Mammary epithelial cell (primary cell): ENCODE measurements around the gene RAB28.

Experiments used
- EZH2 ChIP-seq: IDR thresholded peaks from 2 replicates; pipeline ENCODE4 v1.6.1; 2012; ENCODE audit warnings: low read length, inconsistent platforms, borderline replicate concordance
- TF ChIP-seq, protein P1 (sequence below), 2 donors: IDR thresholded peaks in 1 of 2; conservative IDR thresholded peaks in 1 of 2; 2 replicates each; pipeline ENCODE4 v1.5.1; 2011 to 2012; ENCODE audit warnings: inconsistent platforms in 2 of 2, low read length in 2 of 2, mild to moderate bottlenecking in 2 of 2, control low read depth in 1 of 2, low read depth in 1 of 2; ENCODE audit not compliant: insufficient read depth in 1 of 2; ENCODE audit errors: extremely low read depth in 1 of 2

DNA sequence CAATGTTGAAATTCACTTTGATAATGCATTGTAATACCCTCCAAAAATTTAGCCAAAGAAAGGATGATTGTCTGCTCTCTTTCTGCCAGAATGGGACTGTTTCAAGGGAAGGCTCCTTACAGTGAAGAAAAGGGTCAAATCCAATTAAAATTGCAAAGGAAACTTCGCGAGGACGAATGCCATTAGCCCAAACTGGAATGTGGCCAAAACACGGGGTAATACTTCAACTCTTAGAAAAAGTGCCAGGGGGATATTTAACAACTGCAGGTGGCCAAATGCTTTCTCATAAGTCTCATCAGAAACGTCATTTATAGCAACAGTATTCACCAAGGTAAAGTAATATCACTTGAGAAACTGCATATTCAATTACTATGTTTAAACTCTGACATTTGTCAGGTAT, 31.1 kb upstream of the RAB28 start:
- TF ChIP-seq, protein P1, sequence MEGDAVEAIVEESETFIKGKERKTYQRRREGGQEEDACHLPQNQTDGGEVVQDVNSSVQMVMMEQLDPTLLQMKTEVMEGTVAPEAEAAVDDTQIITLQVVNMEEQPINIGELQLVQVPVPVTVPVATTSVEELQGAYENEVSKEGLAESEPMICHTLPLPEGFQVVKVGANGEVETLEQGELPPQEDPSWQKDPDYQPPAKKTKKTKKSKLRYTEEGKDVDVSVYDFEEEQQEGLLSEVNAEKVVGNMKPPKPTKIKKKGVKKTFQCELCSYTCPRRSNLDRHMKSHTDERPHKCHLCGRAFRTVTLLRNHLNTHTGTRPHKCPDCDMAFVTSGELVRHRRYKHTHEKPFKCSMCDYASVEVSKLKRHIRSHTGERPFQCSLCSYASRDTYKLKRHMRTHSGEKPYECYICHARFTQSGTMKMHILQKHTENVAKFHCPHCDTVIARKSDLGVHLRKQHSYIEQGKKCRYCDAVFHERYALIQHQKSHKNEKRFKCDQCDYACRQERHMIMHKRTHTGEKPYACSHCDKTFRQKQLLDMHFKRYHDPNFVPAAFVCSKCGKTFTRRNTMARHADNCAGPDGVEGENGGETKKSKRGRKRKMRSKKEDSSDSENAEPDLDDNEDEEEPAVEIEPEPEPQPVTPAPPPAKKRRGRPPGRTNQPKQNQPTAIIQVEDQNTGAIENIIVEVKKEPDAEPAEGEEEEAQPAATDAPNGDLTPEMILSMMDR (conservative IDR thresholded peaks at IDR 0.05 in 1 of 2, IDR thresholded peaks at IDR 0.05 in 1 of 2; ENCODE audit: extremely low read depth in 1 of 2, insufficient read depth in 1 of 2, low read depth in 1 of 2, low read length in 2 of 2), result no peak
- no peak for TF ChIP-seq EZH2
